Activated CD8-positive, alpha-beta T cell treated with anti-CD3 and anti-CD28 coated beads for 36 hours (primary cell): ENCODE data around the gene GASK1A. TPM values are rescaled to one million over a fixed set of nuclear protein-coding genes. Genes with fewer than 3 reads are reported as not detected.

Experiments
- ATAC-seq: fragments of 200-7000 bp; cut with Tn5 transposase; one replicate; pipeline ENCODE4 v1.10.0; 2021; ENCODE audit warnings: mild to moderate bottlenecking, moderate library complexity
- CTCF ChIA-PET: fragments of 350-600 bp; sonication (Branson Sonifier 250); formaldehyde crosslinking; loops from one replicate; lab custom pipeline; 2021; ENCODE audit warnings: antibody characterized with exemption; lab: Charles Lee
- POLR2A ChIA-PET: fragments of 350-600 bp; sonication (Branson Sonifier 250); formaldehyde crosslinking; loops from one replicate; lab custom pipeline; 2021; ENCODE audit warnings: antibody characterized with exemption; lab: Charles Lee
- DNase-seq: peaks from one replicate; pipeline ENCODE4 v3.0.0-alpha.2; 2020
- H3K27ac Mint-ChIP-seq: one replicate; pipeline ENCODE4 v1.8.0; 2021; ENCODE audit warnings: mild to moderate bottlenecking, mixed read lengths
- H3K27me3 Mint-ChIP-seq: one replicate; pipeline ENCODE4 v1.8.0; 2021; ENCODE audit warnings: mixed read lengths
- H3K36me3 Mint-ChIP-seq: one replicate; pipeline ENCODE4 v1.8.0; 2021; ENCODE audit warnings: low read depth, mixed read lengths
- H3K4me1 Mint-ChIP-seq: one replicate; pipeline ENCODE4 v1.8.0; 2021; ENCODE audit warnings: low read depth, mixed read lengths
- H3K4me3 Mint-ChIP-seq: one replicate; pipeline ENCODE4 v1.8.0; 2021; ENCODE audit warnings: mild to moderate bottlenecking, moderate library complexity, mixed read lengths
- H3K9me3 Mint-ChIP-seq: one replicate; pipeline ENCODE4 v1.8.0; 2021; ENCODE audit warnings: mixed read lengths
- intact Hi-C: fragments of 100-400 bp; cut with micrococcal nuclease; formaldehyde crosslinking; loops from one replicate; pipeline ENCODE4 v1.10.0; 2022
- total RNA-seq, 2 experiments: library from RNA; stranded (reverse); gene quantifications; one replicate each; pipeline ENCODE4 v1.2.3, GENCODE V29; 2021
- TF ChIP-seq, protein P1 (sequence below): fragments of 200-600 bp; IDR thresholded peaks from one replicate; pipeline ENCODE4 v1.8.0; 2022; ENCODE audit warnings: antibody characterized with exemption, mild to moderate bottlenecking

Gene GASK1A
- total RNA-seq, 2 experiments from 2014 or later, result 0.11 TPM; not detected in 1

DNA sequence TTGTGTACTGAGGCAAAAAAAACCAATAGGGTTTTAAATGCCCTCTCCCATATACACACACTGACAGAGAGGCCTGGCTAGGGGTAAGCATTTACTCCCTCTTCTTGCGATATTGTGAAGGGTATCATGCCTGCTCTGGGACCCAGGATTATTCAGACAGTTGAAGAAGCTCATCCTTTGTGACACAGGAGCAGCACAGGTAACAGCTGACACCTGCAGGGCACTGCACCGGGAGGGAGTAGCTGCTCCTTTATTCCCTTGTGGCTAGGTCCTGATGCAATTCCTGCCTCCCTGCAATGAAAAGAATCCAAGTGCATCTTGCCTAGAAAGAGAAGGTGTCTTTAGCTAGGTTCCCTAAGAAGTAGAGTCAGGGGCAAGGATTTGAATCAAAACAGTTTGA, 103.3 kb downstream of the GASK1A start:
- ATAC-seq (no peak), DNase-seq (no peak)
- TF ChIP-seq, protein P1, sequence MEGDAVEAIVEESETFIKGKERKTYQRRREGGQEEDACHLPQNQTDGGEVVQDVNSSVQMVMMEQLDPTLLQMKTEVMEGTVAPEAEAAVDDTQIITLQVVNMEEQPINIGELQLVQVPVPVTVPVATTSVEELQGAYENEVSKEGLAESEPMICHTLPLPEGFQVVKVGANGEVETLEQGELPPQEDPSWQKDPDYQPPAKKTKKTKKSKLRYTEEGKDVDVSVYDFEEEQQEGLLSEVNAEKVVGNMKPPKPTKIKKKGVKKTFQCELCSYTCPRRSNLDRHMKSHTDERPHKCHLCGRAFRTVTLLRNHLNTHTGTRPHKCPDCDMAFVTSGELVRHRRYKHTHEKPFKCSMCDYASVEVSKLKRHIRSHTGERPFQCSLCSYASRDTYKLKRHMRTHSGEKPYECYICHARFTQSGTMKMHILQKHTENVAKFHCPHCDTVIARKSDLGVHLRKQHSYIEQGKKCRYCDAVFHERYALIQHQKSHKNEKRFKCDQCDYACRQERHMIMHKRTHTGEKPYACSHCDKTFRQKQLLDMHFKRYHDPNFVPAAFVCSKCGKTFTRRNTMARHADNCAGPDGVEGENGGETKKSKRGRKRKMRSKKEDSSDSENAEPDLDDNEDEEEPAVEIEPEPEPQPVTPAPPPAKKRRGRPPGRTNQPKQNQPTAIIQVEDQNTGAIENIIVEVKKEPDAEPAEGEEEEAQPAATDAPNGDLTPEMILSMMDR, result no peak
- no peaks in the 10 kb centered on the region for H3K27me3 Mint-ChIP-seq
- H3K9me3 Mint-ChIP-seq, result no peaks in the 10 kb centered on the region
- H3K36me3 Mint-ChIP-seq, result peaks cover 39% of the 10 kb centered on the region
- peaks cover 7% of the 10 kb centered on the region for H3K4me1 Mint-ChIP-seq
- ChIA-PET POLR2A (no interaction called here), CTCF (interaction anchor here (1.1 to 1.5 kb wide), 2 partner anchors 11 to 24 kb away, joined by 3 to 6 read pairs; no protein-coding TSS in a partner anchor)
- intact Hi-C loops, result no loop called here
- H3K27ac Mint-ChIP-seq, result no peak overlapping the region
- H3K4me3 Mint-ChIP-seq, result no peak overlapping the region

DNA sequence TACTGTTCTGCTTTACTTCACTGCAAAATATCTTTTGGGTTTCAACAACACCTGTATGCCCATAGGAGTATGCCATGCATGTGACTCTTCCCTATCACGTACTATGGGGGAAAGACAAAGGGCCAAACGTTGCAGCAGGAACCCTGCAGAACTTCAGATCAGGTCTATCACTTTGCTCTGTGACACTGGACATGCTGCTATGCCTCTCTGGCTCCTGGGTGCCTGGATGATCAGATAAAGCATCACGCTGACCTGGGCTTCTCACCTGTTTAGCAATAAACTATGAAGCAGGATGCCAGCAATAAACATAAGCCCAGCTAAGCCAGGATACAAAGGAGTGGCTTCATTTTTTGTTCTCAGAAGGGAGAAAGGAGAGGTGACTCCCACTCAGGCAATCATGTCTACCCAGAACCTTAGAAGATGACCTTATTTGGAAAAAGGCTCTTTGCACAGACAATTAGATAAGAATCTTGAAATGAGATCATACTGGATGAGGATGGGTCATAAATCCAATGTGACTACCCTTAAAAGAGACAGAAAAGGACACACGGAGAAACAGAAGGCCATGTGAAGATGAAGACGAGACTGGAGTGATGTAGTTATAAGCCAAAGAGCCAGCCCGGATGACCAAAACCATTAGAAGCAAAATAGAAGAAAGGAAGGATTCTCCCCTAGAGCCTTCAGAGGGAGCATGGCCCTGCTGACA, 107.5 kb downstream of the GASK1A start:
- Mint-ChIP-seq H3K4me1 (peaks cover 9% of the 10 kb centered on the region), H3K4me3 (no peak overlapping the region), H3K27ac (no peak overlapping the region), H3K9me3 (no peaks in the 10 kb centered on the region), H3K27me3 (no peaks in the 10 kb centered on the region), H3K36me3 (peaks cover 17% of the 10 kb centered on the region)
- DNase-seq (no peak), ATAC-seq (peak; percentile 53)
- CTCF ChIA-PET, result interaction anchor here (1.1 to 2.2 kb wide), 2 partner anchors 13 to 15 kb away, joined by 3 to 7 read pairs; no protein-coding TSS in a partner anchor
- intact Hi-C loops, result no loop called here
- POLR2A ChIA-PET, result interaction anchor here (0.7 kb wide), 1 partner anchor 368 kb away, joined by 3 read pairs; no protein-coding TSS in a partner anchor
- TF ChIP-seq, protein P1, result no peak

DNA sequence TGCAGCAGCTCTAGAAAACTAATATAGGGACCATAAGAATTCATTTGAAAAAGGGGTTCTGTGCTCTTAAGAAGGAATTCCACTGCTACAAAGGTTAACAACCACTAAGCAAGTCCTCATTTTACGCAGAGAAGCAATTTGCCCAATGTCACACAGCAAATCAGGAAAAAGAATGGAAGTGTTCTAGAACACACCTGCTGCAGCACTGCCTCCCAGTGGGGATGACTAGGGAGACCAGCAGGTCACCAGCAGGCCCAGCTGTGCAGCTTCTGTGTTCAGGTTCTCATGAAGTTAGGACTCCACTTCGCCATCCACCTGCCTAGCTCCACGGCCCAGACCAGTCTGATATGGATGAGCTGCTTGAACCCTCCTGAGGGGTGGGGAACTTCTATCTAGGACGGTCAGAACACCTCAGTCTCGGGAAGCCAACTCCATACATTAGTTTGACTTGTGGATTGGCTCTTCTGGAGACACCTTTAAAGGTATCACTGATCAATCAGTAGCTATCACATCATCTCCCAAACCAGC, 108.2 kb downstream of the GASK1A start:
- no peak overlapping the region for H3K4me3 Mint-ChIP-seq
- H3K27ac Mint-ChIP-seq, result no peak overlapping the region
- no peaks in the 10 kb centered on the region for H3K27me3 Mint-ChIP-seq
- no peak for ATAC-seq
- ChIA-PET CTCF (interaction anchor here (0.7 to 2.5 kb wide), 4 partner anchors 16 to 126 kb away, joined by 3 to 9 read pairs (median 5); no protein-coding TSS in a partner anchor), POLR2A (interaction anchor here (0.7 kb wide), 1 partner anchor 368 kb away, joined by 3 read pairs; no protein-coding TSS in a partner anchor)
- intact Hi-C loops, result no loop called here
- no peaks in the 10 kb centered on the region for H3K9me3 Mint-ChIP-seq
- H3K4me1 Mint-ChIP-seq, result peaks cover 9% of the 10 kb centered on the region
- H3K36me3 Mint-ChIP-seq, result peaks cover 14% of the 10 kb centered on the region
- no peak for DNase-seq
- TF ChIP-seq, protein P1, result no peak

DNA sequence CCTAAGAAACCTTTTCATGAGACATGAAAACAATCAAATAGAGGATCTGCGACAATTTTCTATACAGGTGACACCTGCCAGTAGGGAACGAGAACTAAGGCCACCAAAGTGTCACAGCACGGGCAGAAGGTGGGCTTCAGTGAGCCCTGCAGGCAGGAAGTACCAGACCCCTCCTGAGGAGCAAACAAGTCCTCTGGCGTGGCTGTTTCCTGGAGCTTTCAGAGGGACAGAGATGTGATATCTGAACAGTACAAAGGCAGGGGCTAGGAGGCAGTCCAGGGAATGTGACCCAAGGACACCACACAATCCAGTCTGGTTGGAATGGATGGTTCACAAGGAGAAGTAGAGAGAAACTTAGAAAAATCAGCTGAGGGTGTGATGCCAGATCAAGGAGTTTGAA, 110.0 kb downstream of the GASK1A start:
- TF ChIP-seq, protein P1, result no peak
- H3K4me3 Mint-ChIP-seq, result no peak overlapping the region
- H3K27ac Mint-ChIP-seq, result no peak overlapping the region
- peaks cover 9% of the 10 kb centered on the region for H3K4me1 Mint-ChIP-seq
- no peak for ATAC-seq
- POLR2A ChIA-PET, result interaction anchor here (1.0 kb wide), 1 partner anchor 12 kb away, joined by 3 read pairs; no protein-coding TSS in a partner anchor
- intact Hi-C loops, result no loop called here
- H3K9me3 Mint-ChIP-seq, result no peaks in the 10 kb centered on the region
- CTCF ChIA-PET, result interaction anchor here (1.0 to 2.5 kb wide), 3 partner anchors 8 to 128 kb away, joined by 3 to 9 read pairs (median 3); no protein-coding TSS in a partner anchor
- H3K36me3 Mint-ChIP-seq, result peaks cover 7% of the 10 kb centered on the region
- DNase-seq, result no peak
- no peaks in the 10 kb centered on the region for H3K27me3 Mint-ChIP-seq

DNA sequence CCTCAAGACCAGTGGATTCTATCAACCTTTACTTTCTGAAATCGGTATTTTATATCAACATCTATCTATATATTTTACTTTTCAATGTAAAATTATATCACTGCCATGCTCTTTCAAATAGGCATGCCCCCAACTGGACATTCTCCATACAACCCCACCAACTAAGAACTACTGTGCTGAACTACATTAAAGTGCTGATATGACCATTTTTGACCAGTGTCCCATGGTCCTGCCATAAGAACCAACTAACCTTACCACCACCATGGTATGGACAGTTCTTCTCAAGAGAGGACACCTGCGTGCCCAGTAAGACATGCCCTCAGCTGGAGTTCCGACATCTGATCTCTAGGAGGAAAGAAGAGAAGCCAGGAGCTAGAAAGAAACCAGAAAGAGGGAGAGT, 111.1 kb downstream of the GASK1A start:
- intact Hi-C loops, result no loop called here
- DNase-seq (no peak), ATAC-seq (no peak)
- no peak overlapping the region for H3K4me3 Mint-ChIP-seq
- ChIA-PET CTCF (no interaction called here), POLR2A (no interaction called here)
- no peak overlapping the region for H3K27ac Mint-ChIP-seq
- H3K27me3 Mint-ChIP-seq, result no peaks in the 10 kb centered on the region
- H3K9me3 Mint-ChIP-seq, result no peaks in the 10 kb centered on the region
- H3K36me3 Mint-ChIP-seq, result peaks cover 4% of the 10 kb centered on the region
- TF ChIP-seq, protein P1, result no peak
- peaks cover 9% of the 10 kb centered on the region for H3K4me1 Mint-ChIP-seq
